H1 (cell line): ENCODE results near the gene RDM1. TPM values are rescaled to one million over a fixed set of nuclear protein-coding genes. Genes with fewer than 3 reads are reported as not detected.

Source experiments
- CTCF ChIA-PET: fragments of 300-600 bp; sonication (Branson Sonifier 250); formaldehyde crosslinking; loops from one replicate; lab custom pipeline; 2021; ENCODE audit not compliant: partially characterized antibody; lab: Charles Lee
- POLR2A ChIA-PET: fragments of 300-600 bp; sonication (Branson Sonifier 250); formaldehyde crosslinking; loops from one replicate; lab custom pipeline; 2021; ENCODE audit warnings: inconsistent platforms; ENCODE audit not compliant: partially characterized antibody; lab: Charles Lee
- DNase-seq, 2 experiments: peaks; one replicate each; pipeline versions ENCODE4 v3.0.0 to v3.0.0-alpha.2; 2010 to 2022; ENCODE audit warnings: low spot score in 2 of 2, low read depth in 1 of 2, mixed read lengths in 1 of 2
- FAIRE-seq: peaks from 2 replicates; lab custom pipeline; 2011; peaks lifted over from hg19 to GRCh38; lab: Jason Lieb, UNC
- H2AFZ ChIP-seq: 2 replicates; pipeline ENCODE4 v1.8.1; 2012; ENCODE audit warnings: low read length, inconsistent platforms
- H2AK5ac ChIP-seq: 2 replicates; pipeline ENCODE4 v1.6.1; 2013; ENCODE audit warnings: low read depth, low read length
- H2BK120ac ChIP-seq: replicated peaks from 2 replicates; pipeline ENCODE3; 2013; ENCODE audit warnings: low read depth, low read length, inconsistent platforms
- H2BK12ac ChIP-seq: 2 replicates; pipeline ENCODE4 v1.6.1; 2013; ENCODE audit warnings: low read depth, low read length
- H2BK15ac ChIP-seq: 2 replicates; pipeline ENCODE4 v1.6.1; 2013; ENCODE audit warnings: low read length
- H2BK20ac ChIP-seq: 2 replicates; pipeline ENCODE4 v1.6.1; 2013; ENCODE audit warnings: low read length
- H2BK5ac ChIP-seq: 2 replicates; pipeline ENCODE4 v1.6.1; 2013; ENCODE audit warnings: low read depth, low read length
- H3K14ac ChIP-seq: 2 replicates; pipeline ENCODE4 v1.6.1; 2013; ENCODE audit warnings: inconsistent platforms; ENCODE audit not compliant: insufficient read length
- H3K18ac ChIP-seq: 2 replicates; pipeline ENCODE4 v1.6.1; 2013; ENCODE audit warnings: low read length; ENCODE audit errors: extremely low read depth
- H3K23ac ChIP-seq: 2 replicates; pipeline ENCODE4 v1.6.1; 2013; ENCODE audit warnings: inconsistent platforms; ENCODE audit not compliant: insufficient read length
- H3K23me2 ChIP-seq: 2 replicates; pipeline ENCODE4 v1.6.1; 2013; ENCODE audit warnings: low read depth, low read length
- H3K27ac ChIP-seq: 2 replicates; pipeline ENCODE4 v1.6.1; 2011; ENCODE audit warnings: low read depth, low read length, inconsistent platforms
- H3K27me3 ChIP-seq, 4 experiments: replicated peaks in 1 of 4; 1 replicate in 1 of 4; 2 replicates in 3 of 4; pipeline versions ENCODE4 v1.6.1 to v1.8.1; 2011 to 2013; ENCODE audit warnings: low read length in 3 of 4, mild to moderate bottlenecking in 3 of 4, inconsistent platforms in 2 of 4, mixed read lengths in 2 of 4, moderate library complexity in 1 of 4; ENCODE audit not compliant: control insufficient read depth in 3 of 4, insufficient read depth in 3 of 4; ENCODE audit errors: extremely low read depth in 1 of 4
- H3K36me3 ChIP-seq, 4 experiments: 2 replicates each; pipeline versions ENCODE4 v1.6.1 to v1.8.1; 2011 to 2013; ENCODE audit warnings: mild to moderate bottlenecking in 4 of 4, low read length in 3 of 4, moderate library complexity in 2 of 4, control low read depth in 1 of 4, inconsistent platforms in 1 of 4; ENCODE audit not compliant: insufficient read depth in 4 of 4, control insufficient read depth in 2 of 4
- H3K4ac ChIP-seq: replicated peaks from 2 replicates; pipeline ENCODE3; 2013; ENCODE audit warnings: low read length, low read depth, mixed read lengths, inconsistent platforms; ENCODE audit not compliant: insufficient read length
- H3K4me1 ChIP-seq, 4 experiments: replicated peaks in 1 of 4; 1 replicate in 1 of 4; 2 replicates in 3 of 4; pipeline versions ENCODE4 v1.6.1 to v1.8.1; 2011 to 2013; ENCODE audit warnings: low read length in 3 of 4, inconsistent platforms in 2 of 4, mixed read lengths in 1 of 4; ENCODE audit not compliant: insufficient read depth in 4 of 4, control insufficient read depth in 3 of 4
- H3K4me2 ChIP-seq, 2 experiments: 2 replicates each; pipeline versions ENCODE4 v1.6.1 to v1.8.1; 2011 to 2013; ENCODE audit warnings: low read depth in 2 of 2, low read length in 2 of 2, control low read depth in 1 of 2, inconsistent platforms in 1 of 2, mild to moderate bottlenecking in 1 of 2; ENCODE audit not compliant: insufficient read depth in 1 of 2
- H3K4me3 ChIP-seq, 4 experiments: fragments of 200-600, 300-600 bp in 1 of 4; sonication (generic), shearing (Covaris generic), sonication (Bioruptor Twin) in 1 of 4; 2 replicates each; pipeline versions ENCODE4 v1.5.1 to v1.8.1; 2011 to 2016; ENCODE audit warnings: low read length in 4 of 4, low read depth in 3 of 4, control low read depth in 2 of 4, inconsistent platforms in 2 of 4, mild to moderate bottlenecking in 2 of 4, mixed read lengths in 1 of 4, moderate library complexity in 1 of 4; ENCODE audit not compliant: insufficient read depth in 2 of 4; ENCODE audit errors: extremely low read depth in 1 of 4
- H3K56ac ChIP-seq: replicated peaks from 2 replicates; pipeline ENCODE3; 2013; ENCODE audit warnings: low read depth, mild to moderate bottlenecking, mixed read lengths, low read length, inconsistent platforms; ENCODE audit not compliant: insufficient read length
- H3K79me1 ChIP-seq: 2 replicates; pipeline ENCODE4 v1.6.1; 2013; ENCODE audit warnings: low read depth, low read length, control low read depth
- H3K79me2 ChIP-seq, 2 experiments: 2 replicates each; pipeline versions ENCODE4 v1.6.1 to v1.8.1; 2012 to 2013; ENCODE audit warnings: low read length in 2 of 2, mild to moderate bottlenecking in 2 of 2, inconsistent platforms in 1 of 2; ENCODE audit not compliant: insufficient read depth in 2 of 2, control insufficient read depth in 1 of 2
- H3K9ac ChIP-seq, 4 experiments: replicated peaks in 1 of 4; 1 replicate in 1 of 4; 2 replicates in 3 of 4; pipeline versions ENCODE4 v1.6.1 to v1.8.1; 2011 to 2013; ENCODE audit warnings: low read depth in 3 of 4, low read length in 3 of 4, control low read depth in 2 of 4, mild to moderate bottlenecking in 2 of 4, moderate library complexity in 2 of 4, inconsistent platforms in 1 of 4; ENCODE audit errors: extremely low read depth in 1 of 4
- H3K9me3 ChIP-seq, 2 experiments: 2 replicates each; pipeline versions ENCODE4 v1.6.1 to v1.8.1; 2012 to 2013; ENCODE audit warnings: mild to moderate bottlenecking in 2 of 2, moderate library complexity in 2 of 2, control low read depth in 1 of 2, inconsistent platforms in 1 of 2, low read depth in 1 of 2, low read length in 1 of 2, mixed read lengths in 1 of 2; ENCODE audit not compliant: insufficient read depth in 2 of 2
- H4K20me1 ChIP-seq, 2 experiments: replicated peaks in 1 of 2; 2 replicates each; pipeline versions ENCODE3 to v1.8.1; 2011 to 2013; ENCODE audit warnings: inconsistent platforms in 2 of 2, low read length in 2 of 2, mild to moderate bottlenecking in 1 of 2; ENCODE audit not compliant: insufficient read depth in 2 of 2, control insufficient read depth in 1 of 2
- H4K5ac ChIP-seq: 2 replicates; pipeline ENCODE4 v1.6.1; 2013; ENCODE audit warnings: low read length, low read depth, mixed read lengths, inconsistent platforms; ENCODE audit not compliant: insufficient read length
- H4K8ac ChIP-seq: 2 replicates; pipeline ENCODE4 v1.8.0; 2013; ENCODE audit warnings: mild to moderate bottlenecking, moderate library complexity, low read length, inconsistent platforms; ENCODE audit not compliant: insufficient read depth; ENCODE audit errors: extremely low read depth
- H4K91ac ChIP-seq: replicated peaks from 2 replicates; pipeline ENCODE3; 2013; ENCODE audit warnings: low read length, mixed read lengths, inconsistent platforms; ENCODE audit not compliant: insufficient read length
- BRCA1 ChIP-seq: IDR thresholded peaks from 2 replicates; pipeline ENCODE4 v1.6.1; 2012; ENCODE audit warnings: low read depth, low read length, improper control_type of control experiment
- CHD2 ChIP-seq: IDR thresholded peaks from 2 replicates; pipeline ENCODE4 v1.6.1; 2012; ENCODE audit warnings: low read length, improper control_type of control experiment
- E2F6 ChIP-seq: IDR thresholded peaks from 2 replicates; pipeline ENCODE4 v1.6.1; 2012; ENCODE audit warnings: inconsistent platforms
- MAFK ChIP-seq: IDR thresholded peaks from 2 replicates; pipeline ENCODE4 v1.6.1; 2012; ENCODE audit warnings: low read depth, mild to moderate bottlenecking, improper control_type of control experiment, low read length
- SIN3A ChIP-seq, 2 experiments: IDR thresholded peaks in 1 of 2; conservative IDR thresholded peaks in 1 of 2; 2 replicates each; pipeline ENCODE4 v1.6.1; 2011 to 2012; ENCODE audit warnings: low read length in 2 of 2, improper control_type of control experiment in 1 of 2, low read depth in 1 of 2, mild to moderate bottlenecking in 1 of 2
- TAF1 ChIP-seq: IDR thresholded peaks from 2 replicates; pipeline ENCODE4 v1.6.1; 2011; ENCODE audit warnings: mild to moderate bottlenecking, low read depth, low read length
- TCF12 ChIP-seq: IDR thresholded peaks from 2 replicates; pipeline ENCODE4 v1.6.1; 2011; ENCODE audit warnings: low read depth, mild to moderate bottlenecking, low read length
- WGBS, 2 experiments: shearing (Covaris generic) in 1 of 2; methylation state at CpG; one replicate each; pipeline versions ENCODE4 v1.1.6 to v1.1.7; 2013 to 2015; ENCODE audit warnings: low lambda C conversion rate in 2 of 2, mixed read lengths in 2 of 2, inconsistent platforms in 1 of 2, low coverage in 1 of 2, missing lambda C conversion rate in 1 of 2; ENCODE audit not compliant: insufficient replicate concordance in 2 of 2, insufficient coverage in 1 of 2, insufficient read length in 1 of 2; ENCODE audit errors: extremely low coverage in 1 of 2, missing lambda C conversion rate in 1 of 2; 5-methylcytosine and 5-hydroxymethylcytosine counted together
- polyA plus RNA-seq, 7 experiments: library from polyadenylated mRNA; depleted of rRNA in 3 of 7; stranded (reverse) in 5 of 7; unstranded in 2 of 7; fragments of >200 nt in 5 of 7; fragments of 200-250 nt in 2 of 7; gene quantifications; 1 replicate in 5 of 7; 2 replicates in 1 of 7; 4 replicates in 1 of 7; pipeline versions ENCODE4 v1.2.1 to v1.2.3, GENCODE V29; 2011 to 2013; ENCODE audit warnings: missing spikeins in 2 of 7, mixed read lengths in 2 of 7
- total RNA-seq: library from RNA; stranded (reverse); fragmentation: NEBNext Ultra II Directional; extraction: Animal tissue kit (Norgen Biotek cat#: 25700); gene quantifications from 2 replicates; pipeline ENCODE4 v1.2.1, GENCODE V29; 2021

Gene RDM1
- total and polyA plus RNA-seq, 2 of the 8 experiments (the other 6 are each of a cell fraction or from before 2014, with no cell fraction given), result 7.3 to 9.7 TPM

- Histone ChIP-seq H2BK120ac (no peak overlapping the region), H3K14ac (no peak overlapping the region), H2BK12ac (no peak overlapping the region), H3K79me1 (no peaks in the 10 kb centered on the region), H3K18ac (no peak overlapping the region), H3K9me3 (no peaks in the 10 kb centered on the region), H3K56ac (no peak overlapping the region), H2BK15ac (no peak overlapping the region), H3K36me3 (no peaks in the 10 kb centered on the region), H3K27ac (no peak overlapping the region), H3K23ac (no peak overlapping the region), H3K23me2 (no peaks in the 10 kb centered on the region), H3K4ac (no peak overlapping the region), H2AK5ac (no peak overlapping the region), H3K4me3 (no peak overlapping the region), H4K8ac (no peak overlapping the region), H3K9ac (no peak overlapping the region), H2BK20ac (no peak overlapping the region), H3K27me3 (no peaks in the 10 kb centered on the region), H3K4me2 (no peak overlapping the region), H2AFZ (no peak overlapping the region), H4K91ac (no peak overlapping the region), H3K4me1 (peaks cover 0 to 8% (median 3%) of the 10 kb centered on the region in 4 experiments; a peak in 5 of 7 replicates), H4K5ac (no peak overlapping the region), H4K20me1 (no peaks in the 10 kb centered on the region), H2BK5ac (no peak overlapping the region), H3K79me2 (no peaks in the 10 kb centered on the region)
- POLR2A ChIA-PET, result no interaction called here
- no peak for TF ChIP-seq E2F6
- no peak for TF ChIP-seq MAFK
- TF ChIP-seq CHD2, result no peak
- TF ChIP-seq TCF12, result no peak
- no peak for TF ChIP-seq BRCA1
- TF ChIP-seq SIN3A (conservative IDR thresholded peaks at IDR 0.05 in 1 of 2, IDR thresholded peaks at IDR 0.05 in 1 of 2; ENCODE audit: low read depth in 1 of 2, low read length in 2 of 2), result no peak
- TF ChIP-seq TAF1, result no peak
- no peak for FAIRE-seq
- DNase-seq, result no peak
- WGBS, 2 experiments, result 89% methylated on average over 2 of the region's 2 CpGs; no CpG with 5 or more reads in 1 of the 2 experiments
- CTCF ChIA-PET, result interaction anchor here (0.8 to 0.9 kb wide), 2 partner anchors 13 to 18 kb away, joined by 3 to 5 read pairs; no protein-coding TSS in a partner anchor
These were observed 41.3 kb downstream of the RDM1 start for GRCh38 chr17:35889241-35889640.
